KOPT-K1 (cell line): ENCODE results near the gene POLG.

Experiments
- H3K27ac ChIP-seq: fragments of 200-600 bp; sonication (generic); 2 replicates; pipeline ENCODE4 v1.5.1; 2016; ENCODE audit warnings: antibody characterized with exemption, mild to moderate bottlenecking, low read depth, low read length; ENCODE audit not compliant: poor library complexity, severe bottlenecking
- H3K36me3 ChIP-seq: fragments of 200-600 bp; sonication (generic); 2 replicates; pipeline ENCODE4 v1.5.1; 2017; ENCODE audit warnings: antibody characterized with exemption, mild to moderate bottlenecking, low read length, moderate library complexity; ENCODE audit not compliant: insufficient read depth
- H3K9me3 ChIP-seq: fragments of 200-600 bp; sonication (generic); 2 replicates; pipeline ENCODE4 v1.5.1; 2017; ENCODE audit warnings: antibody characterized with exemption, low read length, mild to moderate bottlenecking; ENCODE audit not compliant: insufficient read depth, poor library complexity, severe bottlenecking

Gene POLG

DNA sequence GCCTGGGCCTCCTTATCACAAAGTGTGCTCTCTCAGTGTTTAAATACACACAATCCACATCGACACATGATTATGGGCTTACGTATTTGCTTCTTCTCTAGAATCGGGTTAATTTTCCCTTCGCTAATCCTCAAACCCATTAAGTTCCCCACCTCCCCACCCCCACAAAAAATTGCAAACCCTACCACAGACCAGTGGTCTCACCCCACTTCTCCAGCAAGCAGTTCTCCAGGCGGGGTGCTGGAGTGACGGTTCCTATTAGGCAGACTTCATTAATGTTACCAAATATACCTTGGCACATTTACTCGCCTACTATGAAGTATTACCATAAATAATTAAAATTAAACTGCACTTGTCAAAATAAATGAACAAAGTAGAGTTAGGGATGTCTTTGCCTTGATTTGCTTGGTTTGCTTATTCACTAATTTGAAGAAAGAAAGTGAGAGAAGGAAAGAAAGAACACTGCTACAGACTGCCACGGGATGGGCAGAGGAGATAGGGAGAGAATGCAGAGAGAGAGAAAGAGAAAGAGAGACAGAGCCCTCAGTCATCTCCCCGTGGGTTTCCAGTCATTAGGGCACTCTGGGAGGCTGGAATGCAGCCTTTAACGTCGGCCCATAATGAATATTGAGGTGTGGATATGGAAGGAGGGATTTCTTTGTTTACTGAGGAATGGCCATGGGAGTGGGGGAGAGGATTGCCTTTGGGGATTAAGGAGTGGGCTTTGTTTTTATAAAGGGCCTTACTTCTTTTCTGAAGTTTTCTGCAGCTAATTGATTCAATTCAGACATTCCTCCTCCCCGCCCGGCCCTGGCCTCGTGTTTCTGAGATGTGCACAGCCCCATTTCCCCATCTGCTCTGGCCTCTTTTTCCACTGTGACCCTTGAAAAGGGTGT lies 39.7 kb upstream of the POLG start:
- no peaks in the 10 kb centered on the region for H3K36me3 ChIP-seq
- H3K9me3 ChIP-seq, result no peaks in the 10 kb centered on the region
- no peak overlapping the region for H3K27ac ChIP-seq

DNA sequence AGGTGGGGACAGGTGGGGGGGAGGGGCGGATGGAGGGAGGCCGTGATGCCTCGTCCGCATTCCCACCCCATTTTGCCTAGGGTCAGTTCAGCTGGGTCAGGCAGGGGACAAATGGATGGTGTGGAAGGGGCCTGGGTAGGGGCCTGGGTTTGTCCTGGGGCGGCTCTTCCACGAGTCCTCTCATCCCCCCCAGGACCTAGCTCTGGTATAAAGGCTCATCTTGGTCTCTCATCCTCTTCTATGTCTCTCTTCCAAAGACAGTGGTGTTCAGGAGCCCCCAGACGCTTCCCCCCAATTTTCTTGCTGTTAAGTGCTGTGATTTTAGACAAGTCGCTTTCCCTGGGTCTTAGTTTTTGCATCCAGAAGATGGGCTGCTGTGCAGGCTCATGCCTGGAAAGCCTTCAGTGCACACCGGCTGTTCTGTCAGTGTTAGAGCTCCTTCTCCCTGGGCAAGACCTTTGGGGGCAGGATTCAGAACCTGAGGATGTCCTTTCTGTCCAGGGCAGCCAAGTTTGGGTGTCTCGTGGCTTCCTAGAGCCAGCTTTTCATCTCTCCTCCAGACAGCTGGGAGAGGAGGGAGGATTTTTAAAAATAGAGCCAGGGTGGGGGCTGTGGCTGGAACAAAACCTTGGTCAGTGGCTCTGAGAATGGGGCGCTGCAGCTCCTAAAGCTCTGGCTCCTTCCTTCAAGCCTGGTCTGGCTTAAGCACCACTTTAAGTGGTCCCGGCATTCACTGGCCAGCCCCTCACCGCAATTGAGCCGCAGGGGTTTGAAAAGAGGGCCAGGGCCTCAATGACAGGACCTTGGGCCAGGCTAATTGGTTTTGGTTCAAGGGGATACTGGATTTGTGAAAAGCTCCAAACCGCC lies 37.7 kb upstream of the POLG start:
- Histone ChIP-seq H3K36me3 (no peaks in the 10 kb centered on the region), H3K9me3 (no peaks in the 10 kb centered on the region), H3K27ac (no peak overlapping the region)

DNA sequence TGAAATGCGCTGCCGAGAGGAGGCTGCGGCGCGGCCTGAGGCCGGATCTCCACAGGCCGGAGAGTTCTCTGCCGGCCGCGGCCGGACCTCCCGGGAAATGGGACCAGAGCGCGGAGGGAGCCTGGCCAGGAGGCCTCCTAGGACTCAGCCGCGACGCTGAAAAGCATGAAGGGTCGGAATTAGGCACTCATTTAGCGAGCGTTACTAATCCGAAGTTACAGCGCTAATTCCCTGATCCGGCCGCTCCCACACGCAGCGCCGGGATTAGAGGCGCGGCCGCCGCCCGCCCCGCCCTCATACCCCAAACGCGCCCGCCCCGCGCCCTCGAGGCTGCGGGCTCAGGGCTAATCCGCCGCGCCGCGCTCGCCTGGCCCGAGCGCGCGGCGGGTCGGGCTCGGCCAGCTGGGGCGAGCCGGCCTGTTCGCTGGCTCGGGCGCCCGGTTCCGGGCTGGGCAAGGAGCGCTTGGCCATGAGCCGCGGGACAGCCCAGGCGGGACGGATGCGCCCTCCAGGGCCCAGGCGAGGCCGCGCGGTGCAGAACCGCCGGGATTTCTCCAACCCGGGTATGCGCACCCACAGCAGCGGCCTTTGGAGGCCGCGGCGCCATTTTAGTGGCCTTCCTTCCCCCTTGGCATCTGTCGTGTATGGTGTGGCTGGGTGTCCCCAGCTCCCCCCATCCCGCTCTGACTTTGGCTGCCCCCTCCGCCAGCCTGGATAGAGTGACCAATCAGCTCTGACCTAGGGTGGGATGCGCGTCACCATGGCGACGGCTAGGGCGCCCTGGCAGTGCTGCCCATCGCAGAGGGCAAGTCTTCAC lies 36.8 kb upstream of the POLG start:
- H3K9me3 ChIP-seq, result no peaks in the 10 kb centered on the region
- H3K36me3 ChIP-seq, result no peaks in the 10 kb centered on the region
- H3K27ac ChIP-seq, result no peak overlapping the region

DNA sequence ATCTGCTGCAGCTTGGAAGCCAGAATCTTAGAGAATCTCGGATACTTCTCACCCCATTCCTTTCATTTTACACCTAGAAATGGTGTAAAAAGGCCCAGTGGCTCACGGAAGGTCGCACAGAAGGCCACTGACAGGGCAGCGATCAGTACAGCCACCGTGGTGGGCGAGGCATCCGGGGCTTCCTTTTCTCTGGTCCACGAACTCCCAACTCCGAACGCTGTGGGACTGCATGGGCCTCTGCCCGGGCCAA lies 36.3 kb upstream of the POLG start:
- H3K9me3 ChIP-seq, result no peaks in the 10 kb centered on the region
- H3K27ac ChIP-seq, result no peak overlapping the region
- no peaks in the 10 kb centered on the region for H3K36me3 ChIP-seq

DNA sequence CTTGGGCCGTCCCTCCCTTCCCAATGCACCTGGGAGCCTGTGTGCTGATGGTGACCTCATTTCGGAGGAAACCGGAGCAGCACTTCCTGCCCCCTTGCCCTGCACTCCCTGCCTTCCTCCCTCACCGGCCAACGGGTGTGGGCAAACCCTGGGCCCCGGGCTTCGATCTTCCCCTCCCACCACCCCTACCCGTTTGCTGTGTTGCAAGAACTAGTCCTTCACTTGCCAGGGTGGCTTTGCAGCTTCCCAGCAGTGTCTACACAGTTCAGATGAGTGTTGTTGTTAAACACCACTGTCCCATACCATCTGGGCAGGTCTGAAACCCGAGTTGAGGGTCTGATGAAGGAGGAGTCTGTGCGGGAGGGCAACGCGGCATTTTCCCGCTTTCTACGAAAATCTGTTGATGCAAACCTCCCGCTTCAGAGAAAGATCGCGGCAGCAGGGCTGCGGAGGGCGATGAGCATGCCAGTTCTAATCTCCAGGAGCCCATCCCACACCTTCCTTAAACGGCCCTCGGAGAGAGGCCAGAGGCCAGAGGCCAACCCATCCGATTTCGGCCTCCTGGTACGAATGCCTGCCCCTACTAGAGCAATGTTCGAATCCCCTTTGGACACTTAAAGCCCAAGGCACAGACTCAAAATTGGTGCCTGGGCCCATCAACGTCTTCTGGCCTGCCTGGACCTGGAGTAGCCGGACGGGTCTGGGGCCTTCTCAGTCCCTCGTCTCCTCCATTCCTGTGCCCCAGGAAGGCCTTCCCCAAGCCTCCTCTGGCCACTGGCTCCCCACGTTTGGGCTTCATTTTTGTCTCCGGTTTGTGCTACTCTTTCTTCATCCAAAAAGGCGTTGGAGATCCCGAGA lies 35.7 kb upstream of the POLG start:
- no peak overlapping the region for H3K27ac ChIP-seq
- H3K36me3 ChIP-seq, result no peaks in the 10 kb centered on the region

DNA sequence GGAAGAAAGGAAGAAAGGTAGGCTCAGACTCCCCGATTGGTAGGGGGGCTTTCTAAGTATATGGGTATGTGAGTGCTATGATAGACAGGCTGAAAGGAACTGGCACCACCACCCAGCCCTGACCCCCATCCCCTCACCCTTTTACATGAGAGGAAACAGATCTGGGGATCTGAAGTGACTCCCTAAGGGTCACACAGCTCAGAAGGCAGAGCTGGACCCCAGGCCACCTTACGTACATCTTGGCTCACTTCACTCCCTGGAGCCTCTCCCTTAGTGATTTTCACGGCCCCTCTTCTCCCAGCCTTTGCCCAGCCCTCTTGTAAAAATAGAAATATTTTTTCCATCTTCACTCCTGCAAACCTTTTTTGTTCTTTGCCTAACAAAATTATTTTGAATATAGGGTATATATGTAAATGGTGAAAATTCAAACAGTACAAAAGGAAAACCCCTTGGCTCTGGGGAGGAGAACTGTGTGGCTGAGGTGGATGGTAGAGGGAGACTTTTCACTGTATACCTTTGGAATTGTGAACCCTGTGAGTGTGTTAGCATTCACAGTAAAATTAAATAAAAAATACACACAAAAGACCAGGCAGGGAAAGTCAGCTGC lies 34.8 kb upstream of the POLG start:
- no peaks in the 10 kb centered on the region for H3K9me3 ChIP-seq
- no peak overlapping the region for H3K27ac ChIP-seq
- H3K36me3 ChIP-seq, result no peaks in the 10 kb centered on the region

More for the DNA sequence above, 35.7 kb upstream of the POLG start:
- no peaks in the 10 kb centered on the region for H3K9me3 ChIP-seq

DNA sequence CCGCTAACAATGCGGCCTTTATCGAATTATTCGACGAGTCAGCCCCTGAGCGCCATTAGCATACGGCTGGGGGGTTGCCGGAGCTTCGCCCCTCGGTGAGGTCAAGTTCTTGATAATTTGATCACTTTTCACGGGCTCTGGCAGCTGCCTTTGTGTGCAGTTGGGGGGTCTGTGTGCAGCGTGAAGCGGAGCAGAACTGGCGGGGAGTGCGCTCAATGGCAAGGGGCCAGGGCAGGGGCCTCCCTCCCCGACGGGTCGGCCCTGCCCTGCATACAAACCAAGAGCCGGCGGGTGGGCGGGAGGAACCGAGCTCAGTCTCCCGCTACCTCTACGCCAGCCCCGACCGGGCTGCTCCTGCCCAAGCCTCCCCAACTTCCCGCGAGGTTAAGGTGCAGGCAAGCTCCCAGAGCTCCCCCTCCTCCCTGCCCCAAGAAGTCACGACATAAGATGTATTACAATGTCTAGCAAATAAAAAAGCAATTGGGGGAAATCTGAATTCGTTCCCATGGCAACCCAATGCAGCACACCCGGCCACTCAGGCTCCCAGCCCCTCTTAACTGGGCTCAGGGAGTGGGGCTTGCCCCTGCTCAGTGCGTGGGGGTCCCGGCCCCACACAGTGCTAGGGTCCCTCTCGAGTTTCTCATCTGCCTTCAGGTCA lies 34.1 kb upstream of the POLG start:
- H3K36me3 ChIP-seq, result no peaks in the 10 kb centered on the region
- no peak overlapping the region for H3K27ac ChIP-seq
- H3K9me3 ChIP-seq, result no peaks in the 10 kb centered on the region

DNA sequence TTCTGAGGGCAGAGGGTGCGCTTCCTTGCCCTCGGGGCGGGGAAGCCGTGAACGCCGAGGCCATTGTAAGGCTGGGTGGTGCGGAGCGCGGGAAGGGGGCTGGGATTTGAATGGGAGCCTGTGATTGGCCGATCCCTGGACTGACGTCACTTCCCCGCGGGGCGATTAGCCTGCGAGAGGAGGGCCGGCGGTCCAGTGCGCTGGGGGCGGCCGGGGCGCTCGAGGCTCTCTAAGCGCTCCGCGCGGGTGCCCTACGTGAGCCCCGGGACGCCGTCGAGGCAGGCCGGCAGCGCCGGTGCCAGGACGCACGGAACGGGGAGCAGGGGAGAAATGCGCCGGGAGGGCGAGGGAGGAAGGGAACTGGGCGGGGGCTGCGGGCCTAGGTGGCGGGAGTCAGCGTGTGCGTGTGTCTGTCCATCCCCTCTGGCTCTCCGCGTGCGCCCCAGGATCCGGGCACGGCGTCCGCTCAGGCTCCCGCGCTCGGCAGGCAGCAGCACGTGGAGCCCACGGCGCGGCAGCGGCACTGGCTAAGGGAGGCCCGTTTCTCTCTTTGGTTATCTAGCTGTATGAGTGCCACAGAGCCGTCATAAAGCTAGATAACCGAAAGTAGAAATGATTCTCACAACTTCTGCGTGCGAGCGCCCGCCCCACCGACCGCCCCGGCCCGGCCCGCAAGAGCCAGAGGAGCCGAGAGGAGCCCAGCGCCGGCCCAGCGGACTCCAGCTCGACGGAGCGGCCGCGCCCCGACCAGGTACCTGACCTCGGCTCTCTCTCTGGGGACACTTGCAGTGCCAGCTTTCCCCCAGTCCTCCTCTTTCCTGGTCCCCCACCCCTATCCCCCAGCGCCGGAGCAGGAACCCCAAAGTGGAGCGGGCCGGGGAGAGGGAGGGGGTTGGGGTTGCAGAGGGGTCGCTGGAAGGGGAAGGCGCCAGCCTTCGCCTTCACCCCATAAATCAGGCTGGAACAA lies 33.1 kb upstream of the POLG start:
- Histone ChIP-seq H3K9me3 (no peaks in the 10 kb centered on the region), H3K36me3 (no peaks in the 10 kb centered on the region), H3K27ac (no peak overlapping the region)

DNA sequence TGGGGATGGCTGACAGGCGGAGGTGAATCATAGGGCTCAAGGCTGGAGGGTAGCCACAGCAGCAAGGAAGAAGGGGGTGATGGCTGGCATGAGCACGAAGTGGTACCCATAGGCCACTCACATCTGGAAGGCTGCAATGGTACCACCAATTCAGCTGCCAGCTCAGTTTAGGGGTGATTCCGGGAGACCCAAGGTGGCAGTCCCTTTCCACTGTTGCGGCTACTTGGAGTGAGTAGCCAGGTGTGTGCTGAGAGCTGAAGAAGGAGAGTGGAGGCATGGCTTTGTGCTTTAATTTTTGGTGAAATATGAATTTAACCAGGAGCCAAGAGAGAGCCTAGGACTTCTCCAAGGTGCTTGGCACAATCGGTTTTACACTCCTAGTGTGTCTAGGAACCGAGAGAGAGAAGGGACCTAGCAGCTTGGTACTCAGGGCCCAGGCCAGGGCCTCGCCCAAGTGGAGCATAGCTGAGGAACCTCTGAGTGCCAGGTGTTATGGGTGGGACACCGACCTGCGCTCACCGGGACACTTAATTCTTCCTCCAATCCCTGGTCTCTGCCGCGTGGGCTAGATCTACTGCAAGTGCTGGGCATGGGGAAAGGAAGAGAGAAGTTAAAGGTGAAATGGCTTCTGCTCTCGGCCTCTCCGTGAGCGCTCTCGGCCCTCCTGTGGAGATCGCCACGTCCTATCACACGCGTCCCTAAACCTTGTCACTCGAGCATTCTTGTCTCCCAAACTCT lies 32.2 kb upstream of the POLG start:
- no peak overlapping the region for H3K27ac ChIP-seq
- H3K9me3 ChIP-seq, result no peaks in the 10 kb centered on the region
- H3K36me3 ChIP-seq, result no peaks in the 10 kb centered on the region

DNA sequence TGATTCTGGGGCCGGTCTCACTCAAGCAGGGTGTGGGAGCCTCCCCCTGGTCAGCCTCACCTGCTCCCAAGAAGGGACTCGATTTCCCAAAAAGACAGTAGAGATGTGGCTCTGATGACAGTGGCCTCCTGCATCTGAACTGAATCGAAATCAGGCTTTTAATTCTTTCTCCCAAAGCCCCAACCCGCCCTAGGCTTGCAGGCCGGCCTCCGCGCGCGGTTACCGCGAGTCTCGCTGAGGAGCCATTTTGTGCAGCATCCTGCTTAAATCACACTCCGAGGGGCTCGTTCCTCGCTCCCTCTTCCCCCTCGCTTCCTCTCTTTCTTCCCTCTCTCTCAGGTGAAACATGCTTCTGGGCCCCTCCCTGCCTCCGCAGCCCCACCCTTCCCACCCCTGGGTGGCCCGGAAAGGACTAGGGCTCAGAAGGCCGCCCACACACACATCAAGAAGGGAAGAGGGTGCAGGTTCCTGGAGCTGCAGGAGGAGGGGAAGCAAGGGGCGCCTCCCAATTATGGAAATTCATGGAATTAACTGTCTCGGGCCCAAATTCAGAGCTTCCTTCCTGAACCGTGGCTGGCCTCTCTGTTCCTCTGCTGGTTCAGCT lies 30.9 kb upstream of the POLG start:
- no peaks in the 10 kb centered on the region for H3K9me3 ChIP-seq
- H3K27ac ChIP-seq, result no peak overlapping the region

DNA sequence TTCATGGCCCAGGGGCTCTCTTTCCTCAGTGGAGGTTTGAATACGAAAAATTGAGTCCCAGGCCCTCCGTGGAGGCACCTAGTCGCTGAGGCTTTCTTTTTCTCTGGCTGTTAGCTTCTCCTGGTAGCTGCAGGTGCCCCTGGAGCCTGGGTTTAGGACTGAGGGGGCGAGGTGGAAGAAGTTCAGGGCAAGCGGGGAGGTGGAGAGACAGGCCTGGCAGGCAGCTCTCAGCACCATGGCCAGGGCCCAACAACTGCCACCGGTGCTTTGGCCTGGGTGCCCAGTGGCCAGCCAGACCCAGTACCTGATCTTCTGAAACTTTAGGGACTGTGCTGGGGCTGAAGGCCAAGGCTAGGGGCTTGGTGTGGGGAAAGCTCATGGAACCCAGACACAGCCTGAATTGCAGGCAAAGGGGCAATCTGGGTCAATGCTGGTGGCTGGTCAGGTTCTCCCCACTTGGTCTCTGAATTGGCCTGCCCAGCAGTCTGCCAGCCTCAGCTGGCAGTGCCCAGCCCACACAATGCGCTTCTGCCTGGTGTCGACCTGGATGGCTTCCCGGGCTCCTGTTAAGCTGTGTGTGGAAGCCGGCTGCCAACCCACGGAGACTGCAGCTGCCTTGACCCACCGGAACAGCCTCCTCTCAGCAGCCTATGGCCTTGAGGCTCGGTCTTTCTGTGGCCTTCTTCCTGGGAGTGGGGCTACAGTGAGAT lies 30.3 kb upstream of the POLG start:
- Histone ChIP-seq H3K9me3 (no peaks in the 10 kb centered on the region), H3K27ac (no peak overlapping the region), H3K36me3 (no peaks in the 10 kb centered on the region)

More for the DNA sequence above, 30.9 kb upstream of the POLG start:
- H3K36me3 ChIP-seq, result no peaks in the 10 kb centered on the region
